Mesodermal cell (in vitro differentiated cells): ENCODE results near the gene KNDC1.

Source experiments
- H3K27ac ChIP-seq: 2 replicates; pipeline ENCODE4 v1.7.0; 2013; ENCODE audit warnings: mild to moderate bottlenecking, low read depth, low read length, moderate library complexity; ENCODE audit not compliant: severe bottlenecking
- H3K36me3 ChIP-seq: 2 replicates; pipeline ENCODE4 v1.7.1; 2013; ENCODE audit warnings: mild to moderate bottlenecking, low read length, moderate library complexity; ENCODE audit not compliant: control insufficient read depth, insufficient read depth
- H3K4me1 ChIP-seq: one replicate; pipeline ENCODE4 v1.7.1; 2013; ENCODE audit warnings: mild to moderate bottlenecking, low read length; ENCODE audit not compliant: insufficient read depth, control insufficient read depth, poor library complexity, severe bottlenecking
- H3K4me3 ChIP-seq: 2 replicates; pipeline ENCODE4 v1.7.0; 2013; ENCODE audit warnings: low read length, control low read depth, mild to moderate bottlenecking; ENCODE audit not compliant: insufficient read depth, poor library complexity, severe bottlenecking; ENCODE audit errors: extremely low read depth
- H3K9me3 ChIP-seq: 2 replicates; pipeline ENCODE4 v1.7.1; 2013; ENCODE audit warnings: mild to moderate bottlenecking, low read length, moderate library complexity; ENCODE audit not compliant: control insufficient read depth
- WGBS, 2 experiments: methylation state at CpG; one replicate each; pipeline ENCODE4 v1.1.5; 2013; ENCODE audit warnings: missing lambda C conversion rate in 2 of 2; ENCODE audit not compliant: insufficient coverage in 2 of 2; 5-methylcytosine and 5-hydroxymethylcytosine counted together

Gene KNDC1

DNA sequence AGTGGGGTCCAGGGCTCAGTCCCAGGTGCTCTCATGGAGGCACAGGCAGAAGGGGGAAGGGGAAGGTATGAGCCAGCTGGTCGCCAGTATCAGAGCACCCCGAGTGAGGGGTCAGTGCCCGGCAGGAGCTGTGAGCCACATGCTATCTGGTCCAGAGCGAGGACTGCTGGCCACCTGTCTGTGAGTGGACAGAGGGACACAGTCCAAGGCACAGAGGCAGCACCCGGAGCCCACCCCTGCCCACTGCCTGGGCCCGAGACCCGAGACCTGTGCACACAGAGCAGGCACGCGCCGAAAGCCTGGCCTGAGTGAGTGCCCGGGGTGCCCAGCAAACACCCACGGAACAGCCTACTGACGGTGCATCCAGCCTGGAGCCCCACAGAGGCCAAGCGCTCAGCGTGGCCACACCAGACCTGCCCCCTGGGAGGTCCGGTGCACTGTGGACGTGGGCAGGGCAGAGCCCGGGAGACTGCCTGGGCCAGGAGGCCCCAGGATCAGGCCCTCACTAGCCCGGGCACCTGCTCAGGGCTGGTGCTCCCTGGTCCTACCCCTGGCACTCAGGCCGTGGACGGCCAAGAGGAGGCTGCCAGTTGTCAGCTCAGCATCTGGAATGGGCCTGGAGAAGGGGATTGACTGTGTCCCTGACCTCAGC is 42.9 kb upstream of the KNDC1 start:
- WGBS, 2 experiments: 92 to 94% methylated on average over 18 to 21 of the region's 21 CpGs
- H3K27ac ChIP-seq: no peak overlapping the region

DNA sequence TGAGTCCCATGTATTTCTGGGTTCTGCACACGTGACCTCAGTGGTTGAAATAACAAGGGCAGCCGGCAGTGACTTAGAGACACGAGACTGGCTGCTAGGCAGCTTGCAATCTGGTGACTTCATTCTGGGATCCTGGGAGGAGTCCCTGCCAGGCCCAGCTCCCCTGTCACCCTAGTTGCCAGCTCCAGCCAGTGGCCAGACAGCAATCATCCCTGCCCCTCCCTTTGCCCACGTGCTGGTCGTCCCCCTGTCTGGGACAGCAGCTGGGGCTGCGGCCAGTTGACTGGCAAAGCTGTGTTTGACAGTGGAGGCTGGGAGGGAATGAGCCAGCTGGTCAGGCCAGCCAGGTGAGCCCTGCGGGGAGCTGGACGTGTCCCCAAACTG is 42.3 kb upstream of the KNDC1 start:
- H3K4me1 ChIP-seq: no peaks in the 10 kb centered on the region
- no peak overlapping the region for H3K4me3 ChIP-seq
- WGBS, 2 experiments: 85 to 90% methylated on average over 4 to 8 of the region's 8 CpGs
- H3K36me3 ChIP-seq: no peaks in the 10 kb centered on the region
- H3K27ac ChIP-seq: no peak overlapping the region
- H3K9me3 ChIP-seq: peaks cover 15% of the 10 kb centered on the region

More for the DNA sequence above, 42.9 kb upstream of the KNDC1 start:
- no peaks in the 10 kb centered on the region for H3K4me1 ChIP-seq
- H3K4me3 ChIP-seq: no peak overlapping the region
- peaks cover 15% of the 10 kb centered on the region for H3K9me3 ChIP-seq
- no peaks in the 10 kb centered on the region for H3K36me3 ChIP-seq

DNA sequence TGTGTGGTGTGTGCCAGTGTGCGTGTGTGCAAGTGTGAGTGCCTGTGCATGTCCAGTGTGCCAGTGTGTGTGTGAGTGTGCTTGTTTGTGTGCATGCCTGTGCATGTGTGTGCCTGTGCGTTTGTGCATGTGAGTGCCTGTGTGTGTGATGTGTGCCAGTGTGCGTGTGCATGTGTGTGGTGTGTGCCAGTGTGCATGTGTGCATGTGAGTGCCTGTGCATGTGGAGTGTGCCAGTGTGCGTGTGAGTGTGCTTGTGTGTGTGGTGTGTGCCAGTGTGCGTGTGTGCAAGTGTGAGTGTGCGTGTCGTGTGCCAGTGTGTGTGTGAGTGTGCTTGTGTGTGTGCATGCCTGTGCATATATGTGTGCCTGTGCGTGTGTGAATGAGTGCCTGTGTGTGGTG is 38.5 kb upstream of the KNDC1 start:
- Histone ChIP-seq H3K4me1 (no peaks in the 10 kb centered on the region), H3K9me3 (peaks cover 15% of the 10 kb centered on the region), H3K4me3 (no peak overlapping the region), H3K27ac (no peak overlapping the region), H3K36me3 (no peaks in the 10 kb centered on the region)
- 94 to 95% methylated on average over 8 of the region's 8 CpGs for WGBS, 2 experiments

DNA sequence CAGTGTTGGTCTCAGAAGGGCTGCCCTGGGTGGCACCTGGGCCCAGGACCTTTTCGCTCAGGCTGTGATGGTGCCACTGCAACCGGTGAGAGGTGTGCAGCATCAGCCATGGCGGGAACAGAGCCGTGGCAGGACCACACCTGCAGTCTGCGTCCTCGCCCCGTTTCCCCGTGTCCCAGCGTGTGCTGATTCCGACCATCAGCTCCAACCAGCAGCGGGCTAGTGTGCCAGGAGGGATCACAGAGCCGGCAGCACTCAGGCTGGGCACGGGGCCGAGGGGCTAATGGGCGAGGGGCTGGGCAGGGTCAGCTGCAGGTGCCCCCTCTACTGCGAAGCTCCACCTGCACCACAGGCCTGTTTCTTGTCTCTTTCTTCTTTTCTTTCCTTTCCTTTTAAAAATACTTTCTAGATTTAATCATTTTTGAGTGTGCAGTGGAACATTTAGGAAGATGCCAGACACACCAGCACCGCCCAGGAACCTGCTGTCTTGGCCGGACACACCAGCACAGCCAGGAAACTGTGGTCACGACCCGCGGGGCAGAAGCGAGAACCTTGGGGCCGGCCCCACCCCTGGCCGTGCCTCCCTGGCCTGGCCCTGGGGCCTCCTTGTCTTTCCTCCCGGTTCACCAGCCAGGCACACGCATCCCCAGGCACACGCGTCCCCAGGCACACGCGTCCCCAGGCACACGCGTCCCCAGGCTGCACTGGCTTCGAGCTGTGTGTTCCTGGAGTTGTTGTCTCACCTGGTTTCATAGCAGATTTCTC is 37.7 kb upstream of the KNDC1 start:
- H3K4me1 ChIP-seq: no peaks in the 10 kb centered on the region
- H3K9me3 ChIP-seq: peaks cover 15% of the 10 kb centered on the region
- no peak overlapping the region for H3K4me3 ChIP-seq
- no peak overlapping the region for H3K27ac ChIP-seq
- H3K36me3 ChIP-seq: no peaks in the 10 kb centered on the region
- WGBS, 2 experiments: 90 to 94% methylated on average over 28 to 32 of the region's 33 CpGs

DNA sequence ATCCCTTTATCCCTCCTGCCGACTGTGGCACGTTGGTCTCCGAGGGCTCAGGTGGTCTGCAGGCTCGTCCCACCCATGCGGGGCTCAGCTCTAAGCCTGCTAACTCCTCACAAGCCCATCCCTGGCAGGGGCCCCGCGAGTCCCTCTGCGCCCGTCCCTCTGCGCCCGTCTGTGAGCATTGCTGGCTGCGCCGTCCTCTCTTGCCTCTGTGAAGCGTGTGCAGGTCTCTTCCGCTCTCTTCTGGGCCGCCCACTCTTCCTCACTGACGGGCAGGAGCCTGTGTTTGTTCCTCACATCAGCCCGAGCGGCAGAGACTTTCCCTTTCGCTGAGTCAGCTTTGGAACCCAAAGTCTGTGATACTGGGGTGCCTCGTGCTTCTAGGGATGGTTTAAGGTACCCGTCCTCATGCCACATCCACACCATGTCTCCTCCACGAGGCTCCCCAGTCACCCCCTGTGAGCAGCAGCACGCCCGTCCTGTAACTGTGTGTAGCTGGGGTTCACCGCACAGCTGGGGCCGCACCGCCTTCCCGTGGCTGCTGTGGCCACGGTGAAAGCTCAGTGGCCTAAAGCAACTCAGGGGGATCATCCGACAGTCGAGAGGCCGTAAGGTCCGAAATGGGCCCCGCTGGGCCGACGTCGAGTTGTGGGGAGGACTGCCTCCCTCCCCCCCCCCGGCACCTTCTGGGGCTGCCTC is 36.8 kb upstream of the KNDC1 start:
- H3K36me3 ChIP-seq: no peaks in the 10 kb centered on the region
- no peaks in the 10 kb centered on the region for H3K4me1 ChIP-seq
- H3K4me3 ChIP-seq: no peak overlapping the region
- H3K9me3 ChIP-seq: peaks cover 14% of the 10 kb centered on the region
- 92 to 93% methylated on average over 34 to 35 of the region's 39 CpGs for WGBS, 2 experiments
- H3K27ac ChIP-seq: no peak overlapping the region

DNA sequence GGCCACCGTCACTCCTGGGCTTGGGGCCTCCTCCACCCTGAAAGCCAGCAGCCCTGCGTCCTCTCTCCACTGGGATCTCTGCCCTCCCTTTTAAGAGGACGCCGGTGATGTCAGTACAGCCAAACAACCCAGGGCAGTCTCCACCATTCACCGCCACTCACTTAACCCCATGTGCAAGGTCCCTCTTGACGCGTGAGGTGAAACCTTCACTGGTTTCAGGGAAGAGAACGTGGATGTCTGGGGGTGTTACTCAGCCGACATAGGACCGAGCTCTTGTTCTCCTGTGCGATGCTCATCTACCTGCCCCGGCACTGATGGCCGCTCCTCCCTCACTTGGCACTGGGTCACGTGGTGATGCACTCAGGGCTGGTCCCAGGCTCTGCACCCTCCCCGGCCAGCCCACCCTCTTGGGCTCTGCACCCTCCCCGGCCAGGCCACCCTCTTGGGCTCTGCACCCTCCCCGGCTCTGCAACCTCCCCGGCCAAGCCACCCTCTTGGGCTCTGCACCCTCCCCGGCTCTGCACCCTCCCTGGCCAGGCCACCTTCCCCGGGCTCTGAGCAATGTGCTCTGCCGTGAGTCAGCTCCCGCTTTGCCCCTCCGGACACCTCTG is 36.2 kb upstream of the KNDC1 start:
- H3K4me3 ChIP-seq: no peak overlapping the region
- no peaks in the 10 kb centered on the region for H3K4me1 ChIP-seq
- no peaks in the 10 kb centered on the region for H3K36me3 ChIP-seq
- WGBS, 2 experiments: 91 to 92% methylated on average over 14 to 19 of the region's 23 CpGs
- peaks cover 8% of the 10 kb centered on the region for H3K9me3 ChIP-seq
- no peak overlapping the region for H3K27ac ChIP-seq

DNA sequence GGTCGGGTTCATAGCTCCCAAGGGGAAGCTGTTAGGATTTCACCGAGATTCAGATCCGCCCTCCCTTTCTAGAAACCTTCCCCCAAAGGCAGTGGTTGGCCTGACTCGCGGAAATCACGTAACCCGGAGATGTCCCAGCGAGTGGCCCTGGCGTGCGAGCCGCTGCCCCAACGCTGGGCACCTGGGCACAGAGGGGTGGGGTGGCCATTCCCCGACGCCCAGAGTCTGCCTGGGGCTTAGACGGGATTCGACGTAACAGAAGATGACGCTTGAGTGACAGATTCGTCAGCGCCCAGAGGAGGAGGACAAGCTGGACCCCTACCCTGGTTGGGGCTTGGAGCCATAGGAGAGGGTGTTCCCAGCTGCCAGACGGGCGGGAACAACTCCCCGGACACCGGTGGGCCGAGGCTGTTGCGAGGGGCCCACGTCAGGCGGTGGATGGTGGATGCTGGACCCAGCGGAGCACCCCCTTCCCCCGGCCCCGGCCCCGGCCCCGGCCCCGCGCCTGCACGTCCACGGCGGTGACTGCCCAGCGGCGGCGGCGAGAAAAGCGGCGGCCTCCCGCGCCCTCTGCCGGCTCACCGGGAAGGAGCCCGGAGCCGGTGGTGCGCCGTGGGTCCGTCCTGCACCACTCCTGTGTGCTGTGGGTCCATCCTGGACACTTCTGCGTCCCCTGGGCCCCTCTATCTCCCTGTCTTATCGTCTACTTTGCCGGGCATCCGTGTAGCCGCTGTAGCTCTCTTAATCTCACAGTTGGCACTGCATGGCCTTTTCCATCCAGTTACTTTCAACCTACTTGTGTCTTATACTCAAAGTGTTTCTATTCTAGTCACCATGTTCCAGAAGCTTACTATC is 35.4 kb upstream of the KNDC1 start:
- Histone ChIP-seq H3K4me1 (no peaks in the 10 kb centered on the region), H3K9me3 (peaks cover 4% of the 10 kb centered on the region), H3K27ac (no peak overlapping the region), H3K4me3 (no peak overlapping the region), H3K36me3 (no peaks in the 10 kb centered on the region)
- WGBS, 2 experiments: 44 to 52% methylated on average over 33 to 56 of the region's 58 CpGs

DNA sequence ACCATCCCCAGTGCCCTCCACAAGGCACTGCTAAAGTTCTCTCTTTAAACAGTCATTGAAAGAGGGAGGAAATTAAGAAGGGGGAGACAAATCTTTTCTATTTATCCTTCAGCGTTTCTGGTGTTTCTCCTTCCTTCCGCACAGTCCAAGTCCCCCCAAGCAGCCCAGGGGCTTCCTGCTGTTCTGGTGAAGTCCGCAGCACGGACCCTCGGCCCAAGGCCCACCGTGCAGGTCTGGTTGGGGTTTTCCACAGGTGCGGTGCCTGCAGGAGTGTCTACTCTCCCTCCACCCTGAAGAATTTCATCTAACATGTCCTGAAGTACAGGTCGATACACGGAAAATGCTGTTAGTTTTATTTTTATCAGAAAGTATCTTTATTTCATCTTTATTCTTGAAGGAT is 34.1 kb upstream of the KNDC1 start:
- Histone ChIP-seq H3K4me3 (no peak overlapping the region), H3K27ac (no peak overlapping the region), H3K9me3 (no peaks in the 10 kb centered on the region), H3K4me1 (no peaks in the 10 kb centered on the region), H3K36me3 (no peaks in the 10 kb centered on the region)
- WGBS, 2 experiments: 85 to 95% methylated on average over 7 of the region's 9 CpGs

DNA sequence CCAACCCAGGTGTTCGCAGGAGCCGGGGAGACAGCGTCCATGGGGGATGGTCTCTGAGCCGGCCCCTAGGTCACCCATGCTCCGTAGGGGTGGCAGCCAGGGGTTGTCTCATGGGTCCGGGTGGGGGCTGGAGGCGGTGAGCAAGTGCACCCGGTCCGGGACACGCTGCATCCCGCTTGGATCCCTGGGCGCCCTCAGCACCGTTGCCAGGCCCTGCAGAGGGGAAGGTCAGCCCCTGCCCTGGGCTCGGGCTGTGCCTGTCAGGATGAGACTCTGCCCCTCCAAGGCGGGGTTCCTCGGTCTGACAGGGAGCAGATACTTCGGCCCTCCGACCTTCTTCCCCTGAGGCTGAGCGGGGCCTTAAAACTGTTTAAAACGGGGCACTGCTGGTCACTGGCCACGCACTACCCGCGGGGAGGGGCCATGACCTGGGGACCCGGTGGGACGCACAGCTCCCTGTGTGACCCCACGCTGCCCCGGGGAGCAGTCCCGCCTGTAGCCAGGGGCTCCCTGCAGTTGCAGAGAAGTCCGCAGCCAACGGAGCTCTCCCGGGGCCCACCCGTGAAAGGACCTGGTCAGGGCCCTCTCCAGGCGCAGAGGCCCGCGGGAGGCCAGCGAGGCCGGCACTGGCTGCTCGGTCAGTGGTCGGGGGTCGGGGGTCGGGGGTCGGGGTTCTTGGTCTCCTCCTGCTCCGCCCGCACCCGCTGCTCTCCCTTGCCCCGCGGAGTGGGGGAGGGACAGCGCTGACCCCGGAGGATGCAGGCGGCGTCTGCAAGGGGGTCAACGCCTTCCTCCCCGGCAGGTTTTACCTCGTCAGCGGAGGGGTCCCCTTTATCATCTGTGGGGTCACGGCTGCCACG is 33.4 kb upstream of the KNDC1 start:
- Histone ChIP-seq H3K36me3 (no peaks in the 10 kb centered on the region), H3K9me3 (no peaks in the 10 kb centered on the region), H3K4me1 (no peaks in the 10 kb centered on the region), H3K4me3 (no peak overlapping the region), H3K27ac (no peak overlapping the region)
- WGBS, 2 experiments: 94% methylated on average over 52 to 56 of the region's 57 CpGs
